Measurements from ENCODE around the gene PBXIP1. TPM values are rescaled to one million over a fixed set of nuclear protein-coding genes. Genes with fewer than 3 reads are reported as not detected.

Gene PBXIP1
- total and polyA plus RNA-seq, 2 of the 13 experiments (the other 11 are each of a cell fraction or from before 2014, with no cell fraction given): 16.3 to 31.9 TPM

DNA sequence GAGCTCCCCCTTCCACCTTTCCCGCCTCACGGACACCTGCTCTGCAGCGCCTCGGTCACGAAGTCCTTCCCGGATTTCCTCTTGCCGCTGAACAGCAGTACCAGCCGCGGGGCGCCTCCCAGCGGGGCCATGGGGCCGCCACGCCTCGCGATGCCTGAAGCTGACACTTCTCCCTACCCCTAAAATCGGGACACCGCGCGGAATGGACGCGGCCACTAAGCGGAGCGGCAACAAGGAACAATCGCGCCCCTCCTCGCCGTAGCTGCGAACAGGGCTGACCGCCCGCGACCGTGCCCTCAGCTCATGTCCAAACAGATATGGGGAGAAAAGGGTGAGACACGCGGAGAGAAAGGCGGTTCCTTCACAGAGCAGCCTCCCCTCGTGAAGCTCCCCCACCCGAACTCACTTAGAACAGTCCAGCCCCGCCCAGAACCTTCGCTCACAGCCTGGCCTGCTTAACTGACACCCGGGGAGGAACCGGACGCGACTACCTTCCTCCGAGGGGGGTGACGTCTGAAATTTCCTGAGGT lies 19.3 kb downstream of the PBXIP1 start, which contains the start of gene PMVK (continued):
- TF ChIP-seq, protein P1, sequence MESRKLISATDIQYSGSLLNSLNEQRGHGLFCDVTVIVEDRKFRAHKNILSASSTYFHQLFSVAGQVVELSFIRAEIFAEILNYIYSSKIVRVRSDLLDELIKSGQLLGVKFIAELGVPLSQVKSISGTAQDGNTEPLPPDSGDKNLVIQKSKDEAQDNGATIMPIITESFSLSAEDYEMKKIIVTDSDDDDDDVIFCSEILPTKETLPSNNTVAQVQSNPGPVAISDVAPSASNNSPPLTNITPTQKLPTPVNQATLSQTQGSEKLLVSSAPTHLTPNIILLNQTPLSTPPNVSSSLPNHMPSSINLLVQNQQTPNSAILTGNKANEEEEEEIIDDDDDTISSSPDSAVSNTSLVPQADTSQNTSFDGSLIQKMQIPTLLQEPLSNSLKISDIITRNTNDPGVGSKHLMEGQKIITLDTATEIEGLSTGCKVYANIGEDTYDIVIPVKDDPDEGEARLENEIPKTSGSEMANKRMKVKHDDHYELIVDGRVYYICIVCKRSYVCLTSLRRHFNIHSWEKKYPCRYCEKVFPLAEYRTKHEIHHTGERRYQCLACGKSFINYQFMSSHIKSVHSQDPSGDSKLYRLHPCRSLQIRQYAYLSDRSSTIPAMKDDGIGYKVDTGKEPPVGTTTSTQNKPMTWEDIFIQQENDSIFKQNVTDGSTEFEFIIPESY (CRISPR knock-in tag; IDR thresholded peaks at IDR 0.05): peak; percentile 61
- TF ChIP-seq ARID2 (CRISPR knock-in tag; IDR thresholded peaks at IDR 0.05; ENCODE audit: borderline replicate concordance) (peak; percentile 98), ZNF605 (CRISPR knock-in tag; IDR thresholded peaks at IDR 0.05) (peak; percentile 99), TBX3 (IDR thresholded peaks at IDR 0.05; ENCODE audit: borderline replicate concordance) (peak; percentile 67), DMTF1 (CRISPR knock-in tag; IDR thresholded peaks at IDR 0.05) (peak; percentile 97), FOXA3 (CRISPR knock-in tag; IDR thresholded peaks at IDR 0.05) (peak; percentile 59), CHD4 (IDR thresholded peaks at IDR 0.05; ENCODE audit: borderline replicate concordance, low read length) (no peak), CBX1 (IDR thresholded peaks at IDR 0.05; ENCODE audit: low read depth) (peak; percentile 90), TIGD3 (CRISPR knock-in tag; IDR thresholded peaks at IDR 0.05; ENCODE audit: borderline replicate concordance) (peak; percentile 97; the same call in 1 of the 2 replicates), NKX3-1 (CRISPR knock-in tag; IDR thresholded peaks at IDR 0.05) (peak; percentile 94), SOX5 (CRISPR knock-in tag; IDR thresholded peaks at IDR 0.05; ENCODE audit: borderline replicate concordance) (peak; percentile 79), ZNF75D (CRISPR knock-in tag; IDR thresholded peaks at IDR 0.05; ENCODE audit: borderline replicate concordance) (peak; percentile 97; the same call in 1 of the 2 replicates), ZBTB1 (CRISPR knock-in tag; IDR thresholded peaks at IDR 0.05; ENCODE audit: borderline replicate concordance) (no peak; the same call in 1 of the 2 replicates), ZNF556 (CRISPR knock-in tag; IDR thresholded peaks at IDR 0.05; ENCODE audit: borderline replicate concordance) (peak; percentile 98)
- TF ChIP-seq, protein P2, sequence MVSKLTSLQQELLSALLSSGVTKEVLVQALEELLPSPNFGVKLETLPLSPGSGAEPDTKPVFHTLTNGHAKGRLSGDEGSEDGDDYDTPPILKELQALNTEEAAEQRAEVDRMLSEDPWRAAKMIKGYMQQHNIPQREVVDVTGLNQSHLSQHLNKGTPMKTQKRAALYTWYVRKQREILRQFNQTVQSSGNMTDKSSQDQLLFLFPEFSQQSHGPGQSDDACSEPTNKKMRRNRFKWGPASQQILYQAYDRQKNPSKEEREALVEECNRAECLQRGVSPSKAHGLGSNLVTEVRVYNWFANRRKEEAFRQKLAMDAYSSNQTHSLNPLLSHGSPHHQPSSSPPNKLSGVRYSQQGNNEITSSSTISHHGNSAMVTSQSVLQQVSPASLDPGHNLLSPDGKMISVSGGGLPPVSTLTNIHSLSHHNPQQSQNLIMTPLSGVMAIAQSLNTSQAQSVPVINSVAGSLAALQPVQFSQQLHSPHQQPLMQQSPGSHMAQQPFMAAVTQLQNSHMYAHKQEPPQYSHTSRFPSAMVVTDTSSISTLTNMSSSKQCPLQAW (CRISPR knock-in tag; IDR thresholded peaks at IDR 0.05): peak; percentile 94; the same call in 1 of the 2 replicates
- TF ChIP-seq, protein P3, sequence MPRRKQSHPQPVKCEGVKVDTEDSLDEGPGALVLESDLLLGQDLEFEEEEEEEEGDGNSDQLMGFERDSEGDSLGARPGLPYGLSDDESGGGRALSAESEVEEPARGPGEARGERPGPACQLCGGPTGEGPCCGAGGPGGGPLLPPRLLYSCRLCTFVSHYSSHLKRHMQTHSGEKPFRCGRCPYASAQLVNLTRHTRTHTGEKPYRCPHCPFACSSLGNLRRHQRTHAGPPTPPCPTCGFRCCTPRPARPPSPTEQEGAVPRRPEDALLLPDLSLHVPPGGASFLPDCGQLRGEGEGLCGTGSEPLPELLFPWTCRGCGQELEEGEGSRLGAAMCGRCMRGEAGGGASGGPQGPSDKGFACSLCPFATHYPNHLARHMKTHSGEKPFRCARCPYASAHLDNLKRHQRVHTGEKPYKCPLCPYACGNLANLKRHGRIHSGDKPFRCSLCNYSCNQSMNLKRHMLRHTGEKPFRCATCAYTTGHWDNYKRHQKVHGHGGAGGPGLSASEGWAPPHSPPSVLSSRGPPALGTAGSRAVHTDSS (CRISPR knock-in tag; conservative IDR thresholded peaks at IDR 0.05): no peak
- TF ChIP-seq, protein P4, sequence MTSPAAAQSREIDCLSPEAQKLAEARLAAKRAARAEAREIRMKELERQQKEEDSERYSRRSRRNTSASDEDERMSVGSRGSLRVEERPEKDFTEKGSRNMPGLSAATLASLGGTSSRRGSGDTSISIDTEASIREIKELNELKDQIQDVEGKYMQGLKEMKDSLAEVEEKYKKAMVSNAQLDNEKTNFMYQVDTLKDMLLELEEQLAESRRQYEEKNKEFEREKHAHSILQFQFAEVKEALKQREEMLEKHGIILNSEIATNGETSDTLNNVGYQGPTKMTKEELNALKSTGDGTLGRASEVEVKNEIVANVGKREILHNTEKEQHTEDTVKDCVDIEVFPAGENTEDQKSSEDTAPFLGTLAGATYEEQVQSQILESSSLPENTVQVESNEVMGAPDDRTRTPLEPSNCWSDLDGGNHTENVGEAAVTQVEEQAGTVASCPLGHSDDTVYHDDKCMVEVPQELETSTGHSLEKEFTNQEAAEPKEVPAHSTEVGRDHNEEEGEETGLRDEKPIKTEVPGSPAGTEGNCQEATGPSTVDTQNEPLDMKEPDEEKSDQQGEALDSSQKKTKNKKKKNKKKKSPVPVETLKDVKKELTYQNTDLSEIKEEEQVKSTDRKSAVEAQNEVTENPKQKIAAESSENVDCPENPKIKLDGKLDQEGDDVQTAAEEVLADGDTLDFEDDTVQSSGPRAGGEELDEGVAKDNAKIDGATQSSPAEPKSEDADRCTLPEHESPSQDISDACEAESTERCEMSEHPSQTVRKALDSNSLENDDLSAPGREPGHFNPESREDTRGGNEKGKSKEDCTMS (CRISPR knock-in tag; conservative IDR thresholded peaks at IDR 0.05): 0 out of 2 replicates have a peak, but pooled peaks have one; percentile 87
